HG03060 (cell line): Measurements from ENCODE around the gene FADS2.

Experiments used
- ATAC-seq: cut with Tn5 transposase; IDR thresholded peaks from one replicate; pipeline ENCODE4 v1.9.1; 2021; ENCODE audit warnings: low read depth, moderate number of reproducible peaks; ENCODE audit not compliant: unreplicated experiment

Gene FADS2

GRCh38 chr11:61883327-61883726 is 55.2 kb downstream of the FADS2 start:
- ATAC-seq = no peak

- no peak for ATAC-seq
Measured at GRCh38 chr11:61883947-61884346, 55.8 kb downstream of the FADS2 start.

- no peak for ATAC-seq
Measured at GRCh38 chr11:61885166-61885778, 57.2 kb downstream of the FADS2 start.

- ATAC-seq = no peak
Measured at GRCh38 chr11:61885784-61886580, 57.9 kb downstream of the FADS2 start.

GRCh38 chr11:61886643-61887042 is 58.5 kb downstream of the FADS2 start:
- ATAC-seq = no peak

- ATAC-seq = no peak
Measured at GRCh38 chr11:61887839-61888494, 59.9 kb downstream of the FADS2 start.

- no peak for ATAC-seq
Measured at GRCh38 chr11:61888590-61888989, 60.5 kb downstream of the FADS2 start.

- ATAC-seq = no peak
Measured at GRCh38 chr11:61889831-61890230, 61.7 kb downstream of the FADS2 start.

- ATAC-seq = no peak
Measured at GRCh38 chr11:61890529-61891330, 62.6 kb downstream of the FADS2 start.

GRCh38 chr11:61891331-61892084 is 63.4 kb downstream of the FADS2 start, which contains the start of gene FADS3:
TSS of gene FADS3 (minus strand) at chr11:61891545. CDS start at chr11:61891381, 164 bp downstream.
- no peak for ATAC-seq

- ATAC-seq = no peak
Measured at GRCh38 chr11:61892085-61892370, 63.9 kb downstream of the FADS2 start.

GRCh38 chr11:61893981-61894380 is 65.9 kb downstream of the FADS2 start:
- ATAC-seq = no peak

- ATAC-seq = no peak
Measured at GRCh38 chr11:61895046-61895717, 67.1 kb downstream of the FADS2 start.

GRCh38 chr11:61895718-61896059 is 67.6 kb downstream of the FADS2 start:
- ATAC-seq = no peak

- no peak for ATAC-seq
Measured at GRCh38 chr11:61896665-61897386, 68.7 kb downstream of the FADS2 start.

- no peak for ATAC-seq
Measured at GRCh38 chr11:61897387-61898246, 69.5 kb downstream of the FADS2 start.

GRCh38 chr11:61898247-61898582 is 70.1 kb downstream of the FADS2 start:
- ATAC-seq = no peak

GRCh38 chr11:61899146-61899841 is 71.2 kb downstream of the FADS2 start:
- ATAC-seq = no peak
